Hematopoietic multipotent progenitor cell treated with erythropoietin and hydrocortisone succinate and interleukin-3 and kit ligand, for 4 days (in vitro differentiated cells): Measurements from ENCODE around the gene MORN3.
"Not testable (repeated sequence)": the region's sequence is repeated elsewhere in the genome, so short reads cannot be mapped to it uniquely, and the experiment has no call there.

ENCODE experiments used
- DNase-seq: peaks from one replicate; pipeline ENCODE4 v3.0.0-alpha.2; 2015

Gene MORN3

DNA sequence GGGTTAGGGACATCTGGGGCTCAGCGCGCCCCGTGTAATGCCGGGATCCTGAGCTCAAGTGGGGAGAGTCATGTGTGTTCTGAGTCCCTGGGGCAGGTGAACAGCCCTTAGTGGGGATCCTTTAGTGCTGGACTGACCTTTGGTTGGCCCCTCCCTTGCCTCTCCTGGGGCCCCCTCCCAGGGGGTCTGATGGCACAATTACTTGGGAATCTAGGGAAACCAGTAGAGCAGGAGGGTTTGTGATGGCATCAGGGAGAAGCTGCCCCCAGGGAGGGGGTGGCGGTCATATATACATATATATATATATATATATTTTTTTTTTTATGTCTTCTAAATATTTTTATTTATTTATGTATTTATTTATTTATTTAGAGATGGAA lies at the start of gene MORN3:
TSS of gene MORN3 (minus strand) at position 134 of the 380 bp plus-strand sequence. CDS start 171 bp downstream, outside the sequence.
- no peak for DNase-seq

- peak; percentile 24 for DNase-seq
These were observed 49.3 kb upstream of the MORN3 start for GRCh38 chr12:121718653-121719239.

DNA sequence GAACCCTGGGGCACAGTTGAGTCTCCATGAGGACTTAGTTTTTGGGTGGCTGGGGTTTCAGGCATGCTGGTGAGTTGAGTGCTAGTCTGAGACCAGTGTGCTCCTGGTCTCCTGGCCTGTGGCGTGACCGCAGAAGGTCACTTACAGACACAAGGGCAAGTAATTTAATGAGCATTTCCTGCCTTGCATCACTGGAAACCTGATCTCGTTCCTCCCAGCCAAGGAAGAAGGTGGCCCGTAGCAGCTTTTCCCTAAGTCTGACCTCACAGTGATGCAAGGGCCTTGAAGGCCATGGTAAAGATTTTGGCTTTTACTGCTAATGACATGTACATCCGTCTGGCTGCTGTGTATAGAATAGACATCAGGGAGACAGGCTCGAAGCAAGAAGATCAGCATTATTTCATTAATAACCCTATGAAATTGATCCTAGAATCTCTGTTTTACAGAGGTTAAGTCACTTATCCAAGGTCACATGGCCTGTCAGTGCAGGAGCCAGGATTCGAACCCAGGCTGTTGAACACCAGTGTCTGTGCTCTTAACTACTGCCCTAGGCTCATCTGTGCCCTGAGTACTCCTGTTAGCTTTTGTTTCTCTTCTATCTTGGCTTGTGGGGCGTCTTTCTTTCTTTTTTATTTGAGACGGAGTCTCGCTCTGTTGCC lies 47.7 kb upstream of the MORN3 start:
- DNase-seq: no peak

DNA sequence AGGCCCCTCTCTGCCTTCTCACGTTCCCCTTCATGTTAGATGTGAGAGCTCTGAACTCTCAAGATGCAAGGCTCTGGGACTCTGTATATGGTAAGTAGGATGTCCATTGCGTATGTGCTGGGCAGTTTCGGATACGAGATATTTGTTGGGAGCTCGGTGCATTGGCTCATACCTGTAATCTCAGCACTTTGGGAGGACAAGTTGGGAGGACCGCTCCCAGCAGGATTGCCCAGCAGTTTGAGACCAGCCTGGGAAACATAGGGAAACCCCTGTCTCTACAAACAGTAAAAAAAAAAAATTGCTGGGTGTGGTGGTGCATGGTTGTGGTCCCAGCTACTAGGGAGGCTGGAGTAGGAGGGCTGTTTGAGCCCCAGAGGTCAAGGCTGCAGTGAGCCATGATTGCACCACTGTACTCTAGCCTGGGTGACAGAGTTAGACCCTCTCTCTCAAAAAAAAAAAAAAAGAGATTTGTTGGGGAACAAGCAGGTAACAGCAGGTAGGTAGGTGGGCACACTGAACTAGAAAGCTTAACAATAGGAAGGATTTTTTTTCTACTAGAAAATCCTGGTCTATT lies 46.5 kb upstream of the MORN3 start:
- DNase-seq: no peak

DNA sequence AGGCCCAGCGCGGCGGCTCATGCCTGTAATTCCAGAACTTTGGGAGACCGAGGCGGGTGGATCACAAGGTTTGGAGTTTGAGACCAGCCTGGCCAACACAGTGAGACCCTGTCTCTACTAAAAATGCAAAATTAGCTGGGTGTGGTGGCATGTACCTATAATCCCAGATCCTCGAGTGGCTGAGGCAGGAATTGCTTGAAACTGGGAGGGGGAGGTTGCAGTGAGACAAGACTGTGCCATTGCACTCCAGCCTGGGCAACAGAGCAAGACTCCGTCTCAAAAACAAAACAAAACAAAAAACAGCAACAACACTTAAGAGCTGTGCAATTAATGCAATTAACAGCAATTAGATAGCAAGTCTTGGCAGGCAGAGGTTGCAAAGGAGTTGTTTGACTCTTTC lies 45.6 kb upstream of the MORN3 start:
- DNase-seq: not testable (repeated sequence)

- peak; percentile 46 for DNase-seq
These were observed 44.3 kb upstream of the MORN3 start for GRCh38 chr12:121713793-121714192.

- DNase-seq: peak; percentile 47
These were observed 43.9 kb upstream of the MORN3 start for GRCh38 chr12:121713257-121713777.

GRCh38 chr12:121712461-121713256 lies 43.2 kb upstream of the MORN3 start, which contains the start of gene TMEM120B:
Gene TMEM120B (plus strand): TSS chr12:121712752. CDS start chr12:121712896, 144 bp downstream.
- peak; percentile 89 for DNase-seq

GRCh38 chr12:121712190-121712460 lies 42.7 kb upstream of the MORN3 start:
- DNase-seq: peak; percentile 83

DNA sequence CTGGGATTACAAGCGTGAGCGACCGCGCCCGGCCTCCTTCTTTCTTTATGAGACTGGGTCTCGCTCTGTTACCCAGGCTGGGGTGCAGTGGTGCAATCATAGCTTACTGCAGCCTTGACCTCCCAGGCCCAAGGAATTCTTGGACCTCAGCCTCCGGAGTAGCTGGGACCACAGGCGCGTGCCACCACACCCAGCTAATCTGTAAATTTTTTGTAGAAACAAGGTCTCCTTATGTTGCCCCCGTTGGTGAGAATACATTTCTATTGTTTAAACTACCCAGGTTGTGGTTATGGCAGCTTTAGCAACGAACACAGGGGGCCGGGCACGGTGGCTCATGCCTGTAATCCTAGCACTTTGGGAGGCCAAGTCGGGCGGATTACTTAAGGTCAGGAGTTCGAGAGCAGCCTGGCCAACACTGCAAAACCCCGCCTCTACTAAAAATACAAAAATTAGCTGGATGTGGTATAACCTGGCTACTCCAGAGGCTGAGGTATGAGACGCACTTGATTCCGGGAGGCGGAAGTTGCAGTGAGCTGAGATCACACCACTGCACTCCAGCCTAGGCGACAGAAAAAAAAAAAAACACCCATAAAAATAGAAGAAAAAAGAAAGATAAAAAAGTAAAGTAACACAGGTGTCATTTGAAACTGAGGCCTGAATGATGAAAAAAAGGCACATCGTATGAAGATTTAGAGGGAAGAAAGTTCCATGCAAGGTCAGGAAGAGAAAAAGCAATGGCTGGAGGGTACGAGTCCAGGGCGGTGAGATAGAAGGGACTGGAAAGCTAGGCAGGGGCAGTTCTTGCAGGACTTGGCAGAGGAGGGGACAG lies 42.1 kb upstream of the MORN3 start:
- DNase-seq: peak; percentile 26

DNA sequence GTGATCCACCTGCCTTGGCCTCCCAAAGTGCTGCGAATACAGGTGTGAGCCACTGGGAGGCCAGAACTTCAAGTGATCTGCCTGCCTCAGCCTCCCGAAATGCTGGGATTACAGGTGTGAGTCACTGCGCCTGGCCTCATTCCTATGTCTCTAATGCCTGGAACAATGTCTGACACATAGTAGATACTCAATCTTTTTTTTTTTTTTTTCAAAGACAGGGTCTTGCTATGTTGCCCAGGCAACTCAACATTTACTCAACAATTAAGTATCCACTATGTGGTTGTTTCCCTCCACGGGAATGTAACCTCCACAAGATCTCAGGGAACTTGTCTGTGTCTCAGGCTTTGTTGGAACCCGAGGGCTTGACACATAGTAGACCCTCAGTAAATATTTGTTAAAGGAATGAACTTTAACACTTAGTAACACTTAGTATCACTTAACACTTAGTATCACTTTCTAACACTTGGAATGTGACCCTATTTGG lies 40.1 kb upstream of the MORN3 start:
- DNase-seq: no peak

- DNase-seq: not testable (repeated sequence)
These were observed 39.6 kb upstream of the MORN3 start for GRCh38 chr12:121709064-121709424.

GRCh38 chr12:121708313-121709063 lies 39.0 kb upstream of the MORN3 start:
- no peak for DNase-seq

DNA sequence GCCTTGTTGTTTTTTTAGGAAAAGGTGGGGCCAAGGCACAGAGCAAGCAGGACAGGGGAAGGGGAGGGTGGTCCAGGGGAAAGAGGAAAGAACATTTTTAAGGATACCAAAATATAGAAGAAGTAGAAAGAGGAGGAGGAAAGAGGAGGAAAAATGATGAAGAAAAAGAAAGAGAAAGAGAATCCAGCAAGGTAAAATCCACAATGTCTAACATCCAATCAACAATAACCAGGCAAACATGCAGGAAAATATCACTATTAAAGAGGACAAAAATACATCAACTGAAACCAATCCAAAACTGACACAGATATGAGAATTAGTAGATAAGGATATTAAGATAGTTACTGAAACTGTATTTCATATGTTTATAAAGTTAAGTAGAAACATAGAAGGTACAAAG lies 36.1 kb upstream of the MORN3 start:
- DNase-seq: no peak

DNA sequence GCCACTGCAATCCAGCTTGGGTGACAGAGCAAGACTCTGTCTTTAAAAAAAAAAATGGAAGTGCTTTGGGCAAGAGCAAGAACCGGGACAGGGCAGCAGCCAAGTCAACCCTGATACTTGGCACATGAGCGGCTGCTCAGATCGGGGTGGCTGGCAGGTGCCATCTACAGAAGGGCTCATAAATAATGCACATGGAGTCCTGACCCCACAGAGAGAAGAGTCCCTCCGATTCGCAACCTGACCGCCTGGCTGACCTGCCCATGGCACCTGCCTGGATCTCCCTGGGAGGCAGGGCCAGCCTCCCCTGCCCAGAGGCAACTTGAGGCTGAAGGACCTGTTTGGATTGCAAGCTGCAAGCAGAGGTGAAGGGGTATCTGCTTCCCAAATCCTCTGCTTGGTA lies 33.5 kb upstream of the MORN3 start:
- DNase-seq: no peak

DNA sequence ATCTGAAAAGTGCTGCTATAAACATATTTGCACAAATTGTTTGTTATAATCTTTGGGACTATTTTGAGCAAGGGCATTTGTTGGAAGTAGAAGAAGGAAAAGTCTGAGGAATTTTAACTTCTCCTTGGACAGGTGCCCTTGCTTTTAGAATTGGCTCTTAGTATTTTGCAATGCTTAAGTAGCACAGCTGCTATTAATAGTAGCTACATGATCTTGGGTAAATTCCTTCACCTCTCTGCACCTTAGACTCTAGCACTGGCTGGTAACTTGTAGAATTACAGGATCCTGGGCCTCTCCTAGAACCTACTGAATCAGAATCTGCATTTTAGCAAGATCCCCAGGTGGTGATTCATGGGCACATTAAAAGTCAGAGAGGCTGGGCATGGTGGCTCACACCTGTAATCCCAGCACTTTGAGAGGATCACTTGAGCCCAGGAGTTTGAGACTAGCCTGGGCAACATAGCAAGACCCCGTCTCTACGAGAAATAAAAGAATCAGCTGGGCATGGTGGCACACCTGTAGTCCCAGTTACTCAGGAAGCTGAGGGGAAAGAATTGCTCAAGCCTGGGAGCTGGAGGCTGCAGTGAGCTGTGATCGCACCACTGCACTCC lies 32.3 kb upstream of the MORN3 start:
- DNase-seq: no peak

DNA sequence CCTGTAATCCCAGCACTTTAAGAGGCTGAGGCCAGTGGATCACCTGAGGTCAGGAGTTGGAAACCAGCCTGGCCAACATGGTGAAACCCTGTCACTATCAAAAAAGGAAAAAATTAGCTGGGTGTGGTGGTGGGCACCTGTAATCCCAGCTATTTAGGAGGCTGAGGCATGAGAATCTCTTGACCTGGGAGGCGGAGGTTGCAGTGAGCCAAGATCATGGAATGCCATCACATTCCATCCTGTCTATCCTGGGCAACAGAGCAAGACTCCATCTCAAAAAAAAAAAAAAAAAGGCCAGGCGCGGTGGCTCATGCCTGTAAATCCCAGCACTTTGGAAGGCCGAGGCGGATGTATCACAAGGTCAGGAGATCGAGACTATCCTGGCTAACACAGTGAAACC lies 28.4 kb upstream of the MORN3 start:
- not testable (repeated sequence) for DNase-seq

- DNase-seq: peak; percentile 80
These were observed 27.7 kb upstream of the MORN3 start for GRCh38 chr12:121697093-121697698.

DNA sequence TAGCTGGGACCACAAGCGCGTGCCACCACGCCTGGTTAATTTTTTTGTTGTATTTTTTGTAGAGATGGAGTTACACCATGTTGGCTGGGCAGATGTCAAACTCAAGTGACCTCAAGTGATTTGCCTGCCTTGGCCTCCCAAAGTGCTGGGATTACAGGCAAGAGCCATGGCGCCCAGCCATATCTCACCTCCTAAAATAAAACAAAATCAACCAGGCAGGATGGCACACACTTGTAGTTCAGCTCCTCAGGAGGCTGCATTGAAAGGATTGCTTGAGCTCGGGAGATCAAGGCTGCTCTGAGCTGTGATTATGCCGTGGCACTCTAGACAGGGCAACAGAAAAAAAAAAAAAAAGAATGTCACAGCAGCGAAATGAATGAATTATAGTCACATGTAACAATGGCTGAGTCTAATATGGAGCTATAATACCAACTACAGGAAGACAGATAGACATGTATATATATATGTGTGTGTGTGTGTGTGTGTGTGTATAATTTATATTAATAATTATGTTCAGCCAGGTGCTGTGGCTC lies 23.8 kb upstream of the MORN3 start:
- DNase-seq: no peak

GRCh38 chr12:121692744-121693143 lies 23.3 kb upstream of the MORN3 start:
- DNase-seq: not testable (repeated sequence)

- no peak for DNase-seq
These were observed 20.0 kb upstream of the MORN3 start for GRCh38 chr12:121689430-121689829.
